ENCODE results near the gene WASF2.

DNA sequence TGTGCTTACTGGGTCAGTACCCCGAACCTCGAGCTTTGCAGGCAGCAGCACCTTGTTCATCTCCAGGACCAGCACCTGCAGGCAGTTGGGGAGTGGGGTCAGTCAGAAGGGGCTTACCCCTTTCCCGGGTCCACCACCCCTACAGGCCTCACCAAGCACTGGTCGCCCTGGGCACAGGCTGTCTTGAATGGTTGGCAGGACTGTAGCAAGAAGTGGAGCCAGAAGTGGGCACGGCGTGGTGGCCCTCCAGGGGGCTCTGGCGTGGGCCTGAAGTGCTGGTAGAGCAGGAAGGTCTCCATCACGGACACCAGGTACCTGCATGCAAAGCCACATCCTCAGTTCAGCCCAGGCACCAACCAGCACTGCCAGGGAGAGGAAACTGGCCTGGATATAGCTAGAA lies 128.4 kb downstream of the WASF2 start:
- TF ChIP-seq, protein P1, sequence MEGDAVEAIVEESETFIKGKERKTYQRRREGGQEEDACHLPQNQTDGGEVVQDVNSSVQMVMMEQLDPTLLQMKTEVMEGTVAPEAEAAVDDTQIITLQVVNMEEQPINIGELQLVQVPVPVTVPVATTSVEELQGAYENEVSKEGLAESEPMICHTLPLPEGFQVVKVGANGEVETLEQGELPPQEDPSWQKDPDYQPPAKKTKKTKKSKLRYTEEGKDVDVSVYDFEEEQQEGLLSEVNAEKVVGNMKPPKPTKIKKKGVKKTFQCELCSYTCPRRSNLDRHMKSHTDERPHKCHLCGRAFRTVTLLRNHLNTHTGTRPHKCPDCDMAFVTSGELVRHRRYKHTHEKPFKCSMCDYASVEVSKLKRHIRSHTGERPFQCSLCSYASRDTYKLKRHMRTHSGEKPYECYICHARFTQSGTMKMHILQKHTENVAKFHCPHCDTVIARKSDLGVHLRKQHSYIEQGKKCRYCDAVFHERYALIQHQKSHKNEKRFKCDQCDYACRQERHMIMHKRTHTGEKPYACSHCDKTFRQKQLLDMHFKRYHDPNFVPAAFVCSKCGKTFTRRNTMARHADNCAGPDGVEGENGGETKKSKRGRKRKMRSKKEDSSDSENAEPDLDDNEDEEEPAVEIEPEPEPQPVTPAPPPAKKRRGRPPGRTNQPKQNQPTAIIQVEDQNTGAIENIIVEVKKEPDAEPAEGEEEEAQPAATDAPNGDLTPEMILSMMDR (IDR thresholded peaks at IDR 0.05) = no peak
- TF ChIP-seq POLR2A (IDR thresholded peaks at IDR 0.05) = no peak

Data from Peyer's patch (tissue), 4 donors.